ENCODE results near the gene TLR4. TPM values are rescaled to one million over a fixed set of nuclear protein-coding genes. Genes with fewer than 3 reads are reported as not detected.

Gene TLR4
- polyA plus RNA-seq, 1 donor from 2014 or later, result 0.07 TPM

GRCh38 chr9:117729375-117729774 lies 25.2 kb downstream of the TLR4 start:
- H3K4me2 ChIP-seq (ENCODE audit: low read length), result no peak overlapping the region
- no peaks in the 10 kb centered on the region for H3K36me3 ChIP-seq (ENCODE audit: insufficient read depth, low read length)
- no peaks in the 10 kb centered on the region for H3K79me2 ChIP-seq (replicated peaks; ENCODE audit: insufficient read depth, low read length)
- H3K9ac ChIP-seq (ENCODE audit: low read length), result no peak overlapping the region
- H3K27ac ChIP-seq (ENCODE audit: low read length), result no peak overlapping the region
- no peaks in the 10 kb centered on the region for H3K9me2 ChIP-seq (ENCODE audit: insufficient read depth, low read length)
- no peak overlapping the region for H2AFZ ChIP-seq (ENCODE audit: low read depth, low read length)
- H4K20me1 ChIP-seq (ENCODE audit: insufficient read depth), result no peaks in the 10 kb centered on the region
- H3F3A ChIP-seq (ENCODE audit: insufficient read depth, low read length, poor library complexity, severe bottlenecking), result no peaks in the 10 kb centered on the region
- TF ChIP-seq EP300 (conservative IDR thresholded peaks at IDR 0.05; ENCODE audit: poor library complexity, severe bottlenecking) (no peak), EZH2 (IDR thresholded peaks at IDR 0.05; ENCODE audit: borderline replicate concordance, insufficient read depth, low read length, poor library complexity, severe bottlenecking) (no peak), MXI1 (conservative IDR thresholded peaks at IDR 0.05; ENCODE audit: poor library complexity, severe bottlenecking) (no peak)
- H3K4me3 ChIP-seq (ENCODE audit: low read length), result no peak overlapping the region
- H3K9me3 ChIP-seq (ENCODE audit: low read length), result no peaks in the 10 kb centered on the region
- no peaks in the 10 kb centered on the region for H3K27me3 ChIP-seq (ENCODE audit: insufficient read depth, low read depth, low read length)

- Histone ChIP-seq H3K79me2 (replicated peaks; ENCODE audit: insufficient read depth, low read length) (no peaks in the 10 kb centered on the region), H3K4me3 (ENCODE audit: low read length) (no peak overlapping the region), H3F3A (ENCODE audit: insufficient read depth, low read length, poor library complexity, severe bottlenecking) (peaks cover 7% of the 10 kb centered on the region), H2AFZ (ENCODE audit: low read depth, low read length) (no peak overlapping the region), H3K27ac (ENCODE audit: low read length) (no peak overlapping the region), H3K36me3 (ENCODE audit: insufficient read depth, low read length) (no peaks in the 10 kb centered on the region), H4K20me1 (ENCODE audit: insufficient read depth) (no peaks in the 10 kb centered on the region), H3K9ac (ENCODE audit: low read length) (no peak overlapping the region), H3K27me3 (ENCODE audit: insufficient read depth, low read depth, low read length) (no peaks in the 10 kb centered on the region), H3K9me2 (ENCODE audit: insufficient read depth, low read length) (no peaks in the 10 kb centered on the region), H3K9me3 (ENCODE audit: low read length) (no peaks in the 10 kb centered on the region), H3K4me2 (ENCODE audit: low read length) (no peak overlapping the region)
- no peak for TF ChIP-seq POLR2AphosphoS5 (IDR thresholded peaks at IDR 0.05)
- no peak for TF ChIP-seq REST (IDR thresholded peaks at IDR 0.05; ENCODE audit: borderline replicate concordance)
- TF ChIP-seq RAD21 (conservative IDR thresholded peaks at IDR 0.05), result no peak
- no peak for TF ChIP-seq TAF1 (IDR thresholded peaks at IDR 0.05; ENCODE audit: low read depth)
- no peak for TF ChIP-seq EP300 (conservative IDR thresholded peaks at IDR 0.05; ENCODE audit: poor library complexity, severe bottlenecking)
- TF ChIP-seq CTCF (IDR thresholded peaks at IDR 0.05; ENCODE audit: poor library complexity, severe bottlenecking), result no peak
- no peak for TF ChIP-seq EZH2 (IDR thresholded peaks at IDR 0.05; ENCODE audit: borderline replicate concordance, insufficient read depth, low read length, poor library complexity, severe bottlenecking)
- no peak for TF ChIP-seq MXI1 (conservative IDR thresholded peaks at IDR 0.05; ENCODE audit: poor library complexity, severe bottlenecking)
- no peak for TF ChIP-seq SMC3 (conservative IDR thresholded peaks at IDR 0.05; ENCODE audit: poor library complexity)
These were observed 28.3 kb downstream of the TLR4 start for GRCh38 chr9:117732494-117732893.

Data from neural cell (in vitro differentiated cells).